Activated T-helper 1 cell treated with anti-CD3 and anti-CD28 coated beads, Interleukin-2, amount 50 U/mL, for 16 hours (primary cell): Measurements from ENCODE around the gene PROP1.
"Not testable (repeated sequence)": the region's sequence is repeated elsewhere in the genome, so short reads cannot be mapped to it uniquely, and the experiment has no call there.

ENCODE experiments used
- DNase-seq, 2 donors: peaks; one replicate each; pipeline ENCODE4 v3.0.0-alpha.2; 2020; ENCODE audit warnings: low read depth in 1 of 2, low spot score in 1 of 2

The PROP1 gene

DNA sequence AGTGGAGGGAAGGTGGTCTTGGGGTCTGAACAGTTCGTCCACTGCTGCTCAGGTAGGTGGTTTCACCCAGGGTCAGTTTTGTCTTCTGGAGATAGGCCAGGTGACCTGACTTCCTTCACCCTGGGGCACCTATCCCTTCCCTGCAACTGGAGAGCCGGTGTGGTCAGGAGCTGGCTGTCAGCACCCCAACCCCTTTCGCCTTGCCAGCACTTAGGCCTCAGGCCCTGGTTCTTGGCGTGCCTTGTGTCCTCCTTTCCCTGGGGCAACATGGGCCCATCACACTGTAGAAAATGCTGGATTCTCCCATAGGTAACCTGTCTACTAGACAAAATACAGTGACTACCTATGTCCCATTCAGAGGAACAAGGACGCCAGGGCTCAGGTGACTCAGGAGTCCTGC, 13.1 kb downstream of the PROP1 start:
- DNase-seq, result no peak

DNA sequence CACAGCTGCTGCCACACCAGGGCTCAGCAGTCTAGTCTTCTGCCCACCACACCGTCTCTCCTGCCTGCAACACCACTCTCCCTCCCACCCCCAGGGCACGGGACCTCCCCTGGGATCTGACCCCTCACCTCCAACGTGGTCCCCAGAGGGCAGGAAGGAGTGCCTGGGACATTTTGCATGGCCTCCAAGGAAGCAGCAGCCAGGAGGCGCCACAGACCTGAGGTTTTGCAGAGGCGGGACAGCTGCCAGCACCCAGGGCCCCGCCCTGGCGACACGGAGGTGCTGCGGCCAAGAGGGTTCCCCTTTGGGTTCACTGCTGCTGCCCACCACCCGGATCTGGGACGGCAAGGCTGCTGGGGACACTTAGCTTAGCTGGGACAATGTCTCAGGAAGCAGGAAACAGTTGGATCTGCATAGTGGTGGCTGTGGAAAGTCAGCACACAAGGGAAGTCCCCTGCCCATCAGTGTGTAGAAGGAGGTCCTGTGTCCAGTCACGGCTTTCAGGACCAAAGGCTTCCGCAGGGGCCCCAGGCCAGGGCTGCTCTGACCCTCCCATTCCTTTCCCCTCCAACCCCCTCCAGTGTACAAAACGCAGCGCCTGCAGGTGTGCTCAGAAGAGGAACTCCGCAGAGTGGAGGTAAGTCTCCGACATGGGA, 13.8 kb downstream of the PROP1 start:
- DNase-seq, result no peak

DNA sequence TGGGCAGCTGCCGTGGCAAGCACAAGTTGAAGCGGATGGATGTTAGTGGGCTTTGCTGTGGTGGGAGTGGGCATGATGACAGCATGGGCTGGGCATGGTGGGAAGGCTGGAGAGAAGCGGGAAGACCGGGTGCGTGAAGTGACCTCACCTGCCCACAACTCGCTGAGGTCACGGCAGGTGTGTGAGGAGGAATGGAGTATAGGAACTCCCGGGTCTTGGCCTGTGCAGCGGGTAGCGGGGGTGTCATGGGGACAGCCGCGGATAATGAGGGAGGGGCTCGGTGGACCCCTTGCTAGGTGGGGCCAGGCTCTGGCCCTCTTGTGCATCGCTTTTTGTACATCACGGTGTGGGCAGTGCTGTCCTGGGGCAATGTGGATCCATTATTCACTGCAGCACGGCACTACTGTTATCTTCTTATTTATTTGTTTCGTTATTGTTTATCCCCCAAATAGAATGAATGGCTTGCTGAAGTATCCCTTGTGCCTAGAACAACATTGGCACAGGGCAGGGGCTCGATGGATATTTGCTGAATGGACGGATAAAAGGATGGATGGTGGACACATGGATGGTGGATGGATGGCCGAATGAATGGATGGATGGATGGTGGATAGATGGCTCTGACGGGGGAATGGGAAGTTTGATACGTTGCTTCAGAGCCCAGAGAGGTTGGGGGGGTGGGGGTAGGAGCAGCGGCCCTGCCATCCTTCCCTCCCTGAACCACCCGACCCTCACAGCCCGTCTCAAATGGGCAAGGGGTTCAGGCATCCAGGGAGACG, 14.6 kb downstream of the PROP1 start:
- DNase-seq, result no peak

DNA sequence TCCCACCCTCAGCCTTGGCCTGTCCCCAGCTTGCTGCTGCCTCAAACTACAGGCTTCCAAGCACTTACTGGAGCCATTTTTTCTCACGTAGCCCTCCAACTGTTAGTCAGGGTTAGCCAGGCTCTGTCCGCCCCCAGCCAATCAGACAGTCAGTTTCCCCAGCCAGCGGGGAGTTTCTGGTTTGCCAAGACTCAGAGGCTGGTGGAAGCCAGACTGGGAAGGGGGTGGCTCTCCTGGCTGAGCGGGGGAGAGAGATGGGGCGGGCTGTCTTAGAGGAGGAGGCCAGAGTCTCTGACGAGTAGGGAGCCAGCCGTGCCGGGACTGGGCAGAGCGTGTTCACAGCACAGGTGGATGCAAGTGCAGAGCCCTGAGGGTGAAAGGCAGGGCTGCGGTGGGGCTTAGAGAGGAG, 15.3 kb downstream of the PROP1 start:
- no peak for DNase-seq

DNA sequence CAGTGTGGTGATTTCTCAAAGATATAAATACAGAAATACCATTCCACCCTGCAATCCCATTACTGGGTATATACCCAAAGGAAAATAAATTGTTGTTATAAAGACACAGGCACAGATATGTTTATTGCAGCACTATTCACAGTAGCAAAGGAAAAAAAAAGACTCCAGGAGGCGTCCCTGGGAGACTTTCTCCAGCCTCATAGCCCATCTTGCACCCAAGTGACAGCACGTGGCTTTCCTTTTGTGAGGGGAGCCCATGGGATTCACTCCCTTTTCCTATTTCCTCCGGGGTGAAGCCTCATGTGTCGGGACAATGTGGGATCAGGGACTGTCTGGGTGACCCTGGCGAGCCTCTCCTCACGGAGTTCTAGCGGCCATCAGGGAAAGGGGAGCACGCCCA, 18.4 kb downstream of the PROP1 start:
- not testable (repeated sequence) for DNase-seq

DNA sequence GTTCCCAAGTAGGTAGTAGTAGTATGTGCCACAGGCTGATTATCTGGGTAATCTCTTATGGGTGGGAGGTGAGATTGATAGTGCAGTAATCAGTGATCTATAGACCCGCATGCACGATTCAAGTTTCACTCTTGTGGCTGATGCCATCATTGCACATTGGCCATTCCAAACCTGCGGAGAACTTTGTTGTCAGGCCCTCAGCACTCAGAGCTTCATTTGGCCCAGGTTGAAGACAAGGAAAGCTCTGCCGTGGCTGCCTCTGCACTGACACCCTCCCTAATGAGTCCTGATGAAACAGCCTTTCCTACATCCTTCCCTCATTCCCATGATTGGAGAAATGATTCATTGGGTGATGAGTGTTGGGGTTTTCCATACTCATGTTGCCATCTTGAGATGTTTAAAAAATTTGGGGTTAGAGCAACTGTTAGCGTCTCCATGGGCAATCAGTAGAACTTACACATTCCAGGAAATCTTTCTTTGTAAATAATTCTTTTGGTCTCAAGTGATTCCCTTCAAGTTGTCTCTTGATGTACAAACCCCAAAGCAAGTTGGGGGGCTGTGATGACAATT, 22.9 kb downstream of the PROP1 start:
- DNase-seq, result no peak

DNA sequence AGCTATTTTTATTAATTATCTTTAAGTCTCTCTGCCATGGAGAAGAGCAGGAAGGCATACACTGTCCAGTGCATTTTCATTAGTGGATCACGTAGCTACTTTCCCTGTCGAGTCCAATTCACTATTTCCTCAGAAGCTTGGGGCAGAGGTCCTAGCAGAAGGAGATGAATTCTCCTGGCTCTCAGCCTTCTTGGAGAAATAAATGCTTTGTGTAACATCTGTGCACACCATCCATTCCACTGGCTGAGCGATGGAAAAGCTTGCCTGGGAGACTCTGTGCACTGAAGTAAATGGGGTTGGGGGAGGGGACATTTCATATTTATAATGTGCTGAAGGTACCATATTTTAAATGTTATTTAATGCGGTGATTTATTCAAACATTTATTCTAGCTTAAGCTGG, 23.4 kb downstream of the PROP1 start:
- no peak for DNase-seq

DNA sequence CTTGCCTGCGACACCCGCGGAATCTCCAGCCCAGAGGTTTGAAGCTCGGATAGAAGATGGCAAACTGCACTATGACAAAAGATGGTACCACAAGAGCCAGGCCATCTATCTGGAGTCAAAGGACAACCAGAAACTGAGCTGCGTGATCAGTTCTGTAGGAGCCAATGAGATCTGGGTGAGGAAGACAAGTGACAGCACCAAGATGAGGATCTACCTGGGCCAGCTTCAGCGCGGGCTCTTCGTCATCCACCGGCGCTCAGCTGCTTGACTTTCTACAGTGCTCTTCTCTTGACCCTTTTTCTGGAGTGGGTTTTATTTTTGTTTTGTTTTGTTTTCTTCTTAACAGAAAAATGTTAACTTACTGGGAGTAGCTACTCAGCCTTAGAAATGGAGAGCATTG, 24.0 kb downstream of the PROP1 start:
- not testable (repeated sequence) for DNase-seq

DNA sequence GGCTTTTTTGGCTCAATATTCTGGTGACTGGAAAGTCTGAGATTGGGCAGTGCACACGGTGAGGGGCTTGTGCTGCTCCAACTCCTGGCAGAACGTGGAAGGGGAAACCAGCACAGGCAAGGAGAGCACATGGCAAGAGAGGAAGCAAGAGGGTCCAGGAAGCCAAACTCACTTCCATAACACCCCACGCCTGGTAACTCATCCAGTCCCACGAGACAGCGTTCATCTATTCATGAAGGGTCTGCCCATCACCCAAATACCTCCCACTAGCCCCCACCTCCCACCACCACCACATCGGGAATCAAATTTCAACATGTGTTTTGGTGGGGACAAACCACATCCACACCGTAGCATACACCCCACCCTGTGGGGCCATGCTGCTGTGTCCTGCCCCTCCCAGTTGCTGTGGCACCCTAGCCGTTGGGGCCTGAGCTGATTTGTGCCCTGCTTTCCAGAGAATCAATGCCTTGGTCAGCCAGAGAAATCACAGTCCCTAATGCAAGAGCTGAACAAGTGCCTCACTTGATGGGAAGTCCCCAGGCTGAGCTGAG, 27.3 kb downstream of the PROP1 start:
- DNase-seq, result no peak

DNA sequence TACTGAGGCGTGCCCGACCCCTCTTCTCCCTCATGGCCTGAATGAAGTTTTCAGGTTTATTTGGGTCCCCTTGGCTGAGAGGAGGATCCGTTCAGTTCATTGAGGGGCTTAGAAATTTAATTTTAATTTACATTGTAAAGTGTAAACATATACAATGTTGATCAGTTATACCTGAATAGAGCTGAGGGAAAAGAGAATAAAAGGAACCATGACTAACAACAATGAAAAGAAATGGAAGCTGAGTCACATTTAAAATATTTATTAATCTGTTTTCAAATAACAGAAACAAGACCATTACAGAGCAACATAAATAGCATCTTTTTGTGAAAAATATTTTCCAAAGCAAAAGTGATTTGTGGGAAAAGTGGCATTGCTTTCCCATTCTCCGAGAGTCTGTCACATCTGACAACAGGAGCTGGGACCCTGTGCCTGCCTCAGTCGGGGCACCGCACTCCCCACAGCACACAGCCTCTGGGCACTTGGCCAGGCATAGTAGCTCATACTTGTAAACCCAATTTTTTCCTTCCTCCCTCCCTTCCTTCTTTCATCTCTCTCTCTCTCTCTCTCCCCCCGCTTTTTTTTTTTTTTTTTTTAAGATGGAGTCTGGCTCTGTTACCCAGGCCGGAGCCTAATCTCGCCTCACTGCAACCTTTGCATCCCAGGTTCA, 28.7 kb downstream of the PROP1 start:
- no peak for DNase-seq

DNA sequence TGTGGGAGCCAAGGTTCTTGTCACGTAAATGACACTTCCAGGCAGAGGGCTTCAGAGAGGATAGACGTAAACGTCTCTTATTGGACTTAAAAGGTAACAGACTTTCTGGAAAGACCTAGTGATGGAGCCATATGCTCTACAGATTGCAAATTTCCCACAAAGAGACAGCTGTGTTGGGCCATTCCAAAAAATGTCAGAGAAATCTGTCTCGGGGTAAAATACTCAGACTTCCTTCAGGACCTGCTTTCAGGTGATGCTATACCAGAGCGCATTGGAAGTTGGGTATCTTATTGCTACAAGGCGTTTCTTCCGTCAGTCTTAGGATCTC, 29.2 kb downstream of the PROP1 start:
- no peak for DNase-seq

DNA sequence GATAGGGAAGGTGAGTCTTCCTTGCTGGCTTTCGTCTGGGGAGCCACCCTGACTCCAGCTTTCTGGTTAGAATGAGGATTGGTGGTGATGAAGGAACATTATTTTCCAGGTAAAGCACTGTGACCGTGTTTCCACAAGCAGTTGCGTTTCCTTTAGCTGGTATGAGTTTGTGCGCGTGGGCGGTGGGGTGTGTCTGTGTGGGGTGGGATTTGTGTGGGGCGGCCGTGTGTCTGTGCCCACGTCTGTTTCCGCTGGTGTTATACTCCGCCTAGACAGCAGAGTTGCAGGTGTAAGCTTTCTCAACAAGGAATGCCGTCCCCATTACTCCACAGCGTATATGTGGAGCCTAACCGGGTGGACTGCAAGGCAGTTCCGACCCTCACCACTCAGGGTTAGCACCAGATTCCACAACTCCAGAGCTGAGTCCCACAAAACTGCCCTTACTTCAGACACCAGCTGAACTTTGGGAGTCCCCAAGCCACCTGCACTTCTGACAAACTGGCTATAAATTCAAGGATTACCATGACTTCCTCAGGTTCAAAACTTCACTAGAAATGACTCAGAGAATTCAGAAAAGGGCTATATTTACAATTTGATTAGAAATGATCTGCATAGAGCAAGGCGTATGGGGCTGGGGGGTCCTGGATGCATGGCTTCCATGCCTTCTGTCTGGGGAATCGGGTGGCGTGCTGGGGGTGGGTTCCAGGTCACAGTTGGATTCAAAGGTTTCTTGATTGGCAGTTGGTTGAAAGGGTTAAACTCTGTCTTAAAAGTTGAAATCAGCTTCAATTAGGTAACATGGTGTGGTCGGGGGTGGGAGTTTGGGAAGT, 29.8 kb downstream of the PROP1 start:
- DNase-seq, result no peak

DNA sequence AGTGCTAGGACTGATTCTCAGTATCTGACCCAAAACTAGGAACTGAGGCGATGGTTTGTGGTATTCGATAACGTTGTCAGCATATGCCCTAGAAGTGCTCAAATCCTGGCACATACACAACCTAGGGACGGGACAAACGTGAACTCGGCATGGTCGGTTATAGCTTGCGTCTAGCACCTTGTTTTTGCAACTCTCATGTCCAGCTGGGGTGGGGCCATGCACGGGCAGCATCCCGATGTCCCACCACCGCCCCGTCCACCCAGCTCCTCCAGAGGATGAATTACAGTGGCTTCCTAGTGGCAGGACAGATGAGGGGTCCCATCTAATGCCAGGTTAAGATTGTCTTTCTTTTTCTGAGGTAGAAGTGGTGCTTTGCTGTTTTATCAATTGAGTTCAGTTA, 31.6 kb downstream of the PROP1 start:
- DNase-seq, result no peak

DNA sequence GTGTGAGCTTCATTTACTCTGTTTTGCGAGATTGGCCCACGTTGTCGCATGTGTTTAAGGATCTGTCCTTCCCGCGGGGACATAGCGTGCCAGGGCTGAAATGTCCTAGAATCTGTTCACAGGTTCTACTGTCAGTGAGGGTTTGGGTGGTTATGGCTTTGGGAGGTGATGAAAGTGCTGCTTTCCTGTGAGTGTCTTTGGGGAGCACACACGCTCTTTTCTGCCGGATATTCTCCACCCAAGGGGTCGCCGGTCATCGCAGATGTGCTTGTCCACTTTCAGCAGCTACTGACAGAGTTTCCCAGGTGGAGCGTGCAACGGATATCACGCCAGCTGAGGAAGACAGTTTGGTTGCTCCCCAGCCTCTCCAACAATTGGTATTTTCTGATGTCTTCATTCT, 32.1 kb downstream of the PROP1 start:
- no peak for DNase-seq

DNA sequence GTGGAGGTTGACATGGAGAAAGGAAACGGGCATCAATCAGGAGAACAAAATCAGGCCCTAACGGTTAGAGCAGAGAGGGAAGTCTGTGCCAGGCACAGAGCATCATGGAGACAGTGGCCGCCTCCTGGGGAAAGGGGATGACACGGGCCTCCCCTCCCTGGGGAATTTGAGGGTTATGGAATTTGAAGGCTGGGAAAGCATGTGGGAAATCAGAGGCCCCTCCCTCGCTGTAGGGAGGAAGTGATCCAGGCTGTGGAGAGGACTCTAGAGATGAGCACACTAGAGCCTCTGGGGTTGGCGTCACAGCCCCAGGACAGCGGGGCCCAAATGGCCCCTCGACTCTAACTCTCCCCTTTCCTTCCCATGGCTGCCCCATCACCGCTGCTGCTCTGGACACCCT, 36.7 kb downstream of the PROP1 start:
- no peak for DNase-seq

DNA sequence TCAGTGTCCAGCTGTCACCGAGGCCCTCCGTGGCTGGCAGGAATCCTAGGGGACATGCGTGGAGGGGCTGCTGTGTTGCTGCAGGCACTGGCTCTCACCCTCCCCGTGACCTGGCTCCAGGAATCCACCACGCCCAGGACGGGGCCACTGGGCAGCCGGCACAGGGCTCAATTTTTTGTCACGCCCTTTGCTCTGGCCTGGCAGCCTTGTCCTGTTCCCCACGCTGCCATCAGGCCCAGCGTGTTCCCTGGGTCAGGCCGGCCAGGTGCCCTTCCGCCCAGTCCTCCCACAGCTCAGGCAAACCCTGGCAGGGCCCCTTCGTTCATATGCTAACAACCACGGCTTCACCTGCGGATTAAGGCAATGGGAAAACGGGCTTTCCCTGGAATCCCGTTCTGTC, 37.3 kb downstream of the PROP1 start:
- no peak for DNase-seq

DNA sequence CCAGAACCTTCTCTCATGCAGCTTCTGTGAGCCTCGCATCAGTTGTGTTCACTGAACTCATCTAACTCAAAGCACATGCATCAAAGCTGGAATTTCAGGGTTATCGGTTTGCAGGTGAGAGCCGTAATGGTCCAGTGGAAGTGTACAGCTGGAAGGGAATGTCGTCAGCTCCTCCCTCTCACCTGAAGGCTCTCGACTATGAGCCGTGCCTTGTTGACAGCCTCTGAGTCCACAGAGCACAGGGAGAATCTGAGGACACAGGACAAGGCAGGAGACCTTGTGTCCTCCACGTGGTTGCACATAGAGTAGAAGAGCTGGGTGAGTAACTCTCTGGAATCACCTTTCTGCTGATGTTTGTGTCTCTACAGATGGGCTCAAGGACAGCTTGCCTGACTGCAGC, 38.8 kb downstream of the PROP1 start:
- DNase-seq, result no peak

DNA sequence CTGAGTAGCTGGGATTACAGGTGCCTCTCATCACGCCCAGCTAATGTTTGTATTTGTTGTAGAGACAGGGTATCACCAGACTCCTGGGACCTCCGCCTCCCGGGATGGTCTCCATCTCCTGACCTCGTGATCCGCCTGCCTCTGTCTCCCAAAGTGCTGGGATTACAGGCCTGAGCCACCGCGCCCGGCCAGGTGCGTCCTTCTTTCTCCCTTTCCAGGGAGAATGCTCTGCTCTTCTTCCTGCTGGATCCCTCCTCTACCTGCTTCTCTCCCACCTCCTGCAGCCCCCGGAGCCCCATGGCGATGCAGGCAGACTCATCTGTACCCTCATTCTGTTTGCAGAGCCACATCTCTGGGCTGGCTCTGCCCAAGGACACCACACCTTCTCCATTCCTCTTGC, 42.9 kb downstream of the PROP1 start:
- not testable (repeated sequence) for DNase-seq

DNA sequence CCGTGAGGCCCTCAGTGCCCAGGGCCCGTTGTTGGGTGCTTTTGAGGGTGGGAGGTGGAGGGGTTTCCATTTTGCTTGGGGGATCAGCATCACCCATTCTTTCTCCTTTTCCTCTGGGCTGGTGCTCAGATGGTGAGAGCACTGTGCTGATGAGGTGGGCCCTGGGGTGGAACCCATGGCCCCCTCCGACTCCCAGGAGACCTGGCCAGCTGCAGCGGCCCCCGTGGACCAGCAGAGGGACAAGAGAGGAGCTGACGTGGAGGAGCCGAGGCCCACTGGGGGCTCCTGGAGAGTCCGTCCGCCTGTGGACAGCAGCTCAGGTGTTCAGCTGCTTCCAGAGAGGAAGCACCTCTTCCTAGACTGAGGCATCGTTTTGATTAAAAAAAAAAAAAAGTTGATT, 46.4 kb downstream of the PROP1 start:
- not testable (repeated sequence) for DNase-seq

DNA sequence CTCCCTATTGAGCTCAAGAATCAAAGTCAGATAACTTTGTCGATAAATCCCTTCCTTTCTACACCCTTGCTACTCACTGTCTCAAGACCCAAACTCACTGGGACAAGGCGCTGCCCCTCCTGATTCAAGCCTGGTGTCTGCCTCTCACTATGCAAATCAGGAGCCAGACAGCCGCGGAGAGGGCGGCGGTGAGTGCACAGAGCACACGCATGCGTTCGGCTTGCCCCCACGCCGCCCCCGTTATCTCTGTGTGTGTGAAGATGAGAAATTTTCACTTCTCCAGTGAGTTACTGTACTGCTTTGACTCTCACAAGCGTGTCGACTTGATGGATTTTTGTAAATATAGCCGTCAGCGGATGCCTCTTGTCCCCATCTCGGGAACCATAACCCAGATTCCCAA, 47.0 kb downstream of the PROP1 start:
- not testable (repeated sequence) for DNase-seq

DNA sequence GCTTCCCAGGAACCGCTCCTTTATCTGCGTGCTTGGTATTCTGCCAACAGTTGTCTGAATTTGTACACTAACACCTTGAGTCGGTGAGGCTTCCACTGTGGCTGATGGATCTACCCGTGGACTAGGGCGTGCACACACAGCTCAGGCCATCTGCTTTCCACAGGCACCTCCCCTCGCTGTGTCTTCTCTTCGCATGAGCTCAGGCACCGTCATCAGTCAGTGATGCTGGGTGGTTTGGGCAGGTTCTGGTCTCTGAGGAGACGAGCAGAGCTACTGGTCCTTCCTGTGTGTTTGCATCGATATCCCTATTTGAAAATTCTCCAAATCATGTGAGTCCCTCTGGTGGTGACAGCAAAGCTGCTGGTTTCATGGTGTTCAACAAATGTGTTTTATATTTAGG, 48.1 kb downstream of the PROP1 start:
- not testable (repeated sequence) for DNase-seq
